Measurements from ENCODE around the gene ATAD3A.
"Not testable (repeated sequence)": the region's sequence is repeated elsewhere in the genome, so short reads cannot be mapped to it uniquely, and the experiment has no call there.

Gene ATAD3A

GRCh38 chr1:1511533-1512285, at the start of gene ATAD3A:
Gene ATAD3A (plus strand): TSS chr1:1512162. CDS start chr1:1512269, 107 bp downstream.
- Histone ChIP-seq H3K27ac (ENCODE audit: low read depth, low read length) (peak within 1 kb of the TSS; percentile 77), H3K9me3 (ENCODE audit: control insufficient read depth, insufficient read depth, low read depth, low read length) (no peaks in the 10 kb centered on the region), H3K9ac (ENCODE audit: low read length) (peak within 1 kb of the TSS; percentile 91), H3K36me3 (ENCODE audit: control insufficient read depth, insufficient read depth, low read length) (peaks cover 10% of the 10 kb centered on the region), H3K4me3 (ENCODE audit: low read depth, low read length) (peak within 1 kb of the TSS; percentile 80), H3K27me3 (ENCODE audit: control insufficient read depth, insufficient read depth, low read length) (no peaks in the 10 kb centered on the region), H3K4me1 (ENCODE audit: control insufficient read depth, insufficient read depth, low read length) (peaks cover 5% of the 10 kb centered on the region; the same call in 1 of the 2 replicates)

DNA sequence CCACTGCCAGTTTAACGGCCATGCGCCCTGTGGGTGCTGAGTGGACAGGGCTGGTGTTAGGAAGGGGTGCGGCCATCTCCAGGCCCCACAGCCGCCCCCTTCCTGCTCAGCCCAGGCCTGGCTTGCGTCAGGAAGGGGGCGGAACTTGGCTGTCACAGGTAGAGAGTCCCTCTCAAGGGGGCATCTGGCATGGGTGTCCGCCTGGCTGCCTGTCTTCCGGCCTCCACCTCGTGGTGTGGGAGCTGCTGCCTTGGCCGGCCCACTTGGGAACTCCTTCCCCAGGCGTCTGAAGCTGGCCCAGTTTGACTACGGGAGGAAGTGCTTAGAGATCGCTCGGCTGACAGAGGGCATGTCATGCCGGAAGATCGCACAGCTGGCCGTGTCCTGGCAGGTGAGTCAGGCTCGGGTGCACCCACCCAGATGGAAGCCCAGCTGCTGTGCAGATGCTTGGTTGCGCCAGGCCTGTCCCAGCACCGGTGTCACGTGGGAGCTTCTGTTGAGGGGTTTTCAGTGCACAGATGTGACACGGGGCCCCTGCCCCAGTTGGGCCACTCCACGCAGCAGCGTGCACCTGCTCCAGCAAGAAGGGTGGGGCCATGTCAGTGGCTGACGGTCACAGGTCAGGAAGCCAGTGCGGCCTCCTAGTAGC, 49.5 kb upstream of the ATAD3A start:
- no peaks in the 10 kb centered on the region for H3K4me1 ChIP-seq (ENCODE audit: control insufficient read depth, insufficient read depth, low read length)
- no peak overlapping the region for H3K9ac ChIP-seq (ENCODE audit: low read length)
- H3K4me3 ChIP-seq (ENCODE audit: low read depth, low read length) = no peak overlapping the region
- H3K27ac ChIP-seq (ENCODE audit: low read depth, low read length) = no peak overlapping the region
- no peaks in the 10 kb centered on the region for H3K27me3 ChIP-seq (ENCODE audit: control insufficient read depth, insufficient read depth, low read length)
- H3K36me3 ChIP-seq (ENCODE audit: control insufficient read depth, insufficient read depth, low read length) = no peaks in the 10 kb centered on the region
- H3K9me3 ChIP-seq (ENCODE audit: control insufficient read depth, insufficient read depth, low read depth, low read length) = no peaks in the 10 kb centered on the region

DNA sequence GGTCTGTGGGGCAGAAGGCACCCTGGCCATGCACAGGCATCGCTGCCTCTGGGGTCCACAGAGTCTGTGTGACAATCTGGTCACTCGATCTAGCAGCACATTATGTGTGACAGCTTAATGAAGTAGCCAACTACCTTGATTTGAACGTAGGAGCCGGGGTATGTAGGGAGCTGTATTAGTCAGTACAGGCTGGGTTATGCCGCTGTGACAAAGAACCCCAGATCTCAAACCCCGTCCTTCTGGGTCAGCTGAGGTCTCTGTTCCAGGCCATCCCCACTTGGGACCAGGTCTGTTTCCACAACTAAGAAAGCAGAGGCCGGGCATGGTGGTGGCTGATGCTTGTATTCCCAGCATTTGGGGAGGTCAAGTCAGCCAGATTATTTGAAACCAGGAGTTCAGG, 48.6 kb upstream of the ATAD3A start:
- H3K27me3 ChIP-seq (ENCODE audit: control insufficient read depth, insufficient read depth, low read length) = no peaks in the 10 kb centered on the region
- H3K4me1 ChIP-seq (ENCODE audit: control insufficient read depth, insufficient read depth, low read length) = no peaks in the 10 kb centered on the region
- H3K36me3 ChIP-seq (ENCODE audit: control insufficient read depth, insufficient read depth, low read length) = no peaks in the 10 kb centered on the region
- no peak overlapping the region for H3K9ac ChIP-seq (ENCODE audit: low read length)
- H3K4me3 ChIP-seq (ENCODE audit: low read depth, low read length) = no peak overlapping the region
- H3K9me3 ChIP-seq (ENCODE audit: control insufficient read depth, insufficient read depth, low read depth, low read length) = no peaks in the 10 kb centered on the region
- no peak overlapping the region for H3K27ac ChIP-seq (ENCODE audit: low read depth, low read length)

DNA sequence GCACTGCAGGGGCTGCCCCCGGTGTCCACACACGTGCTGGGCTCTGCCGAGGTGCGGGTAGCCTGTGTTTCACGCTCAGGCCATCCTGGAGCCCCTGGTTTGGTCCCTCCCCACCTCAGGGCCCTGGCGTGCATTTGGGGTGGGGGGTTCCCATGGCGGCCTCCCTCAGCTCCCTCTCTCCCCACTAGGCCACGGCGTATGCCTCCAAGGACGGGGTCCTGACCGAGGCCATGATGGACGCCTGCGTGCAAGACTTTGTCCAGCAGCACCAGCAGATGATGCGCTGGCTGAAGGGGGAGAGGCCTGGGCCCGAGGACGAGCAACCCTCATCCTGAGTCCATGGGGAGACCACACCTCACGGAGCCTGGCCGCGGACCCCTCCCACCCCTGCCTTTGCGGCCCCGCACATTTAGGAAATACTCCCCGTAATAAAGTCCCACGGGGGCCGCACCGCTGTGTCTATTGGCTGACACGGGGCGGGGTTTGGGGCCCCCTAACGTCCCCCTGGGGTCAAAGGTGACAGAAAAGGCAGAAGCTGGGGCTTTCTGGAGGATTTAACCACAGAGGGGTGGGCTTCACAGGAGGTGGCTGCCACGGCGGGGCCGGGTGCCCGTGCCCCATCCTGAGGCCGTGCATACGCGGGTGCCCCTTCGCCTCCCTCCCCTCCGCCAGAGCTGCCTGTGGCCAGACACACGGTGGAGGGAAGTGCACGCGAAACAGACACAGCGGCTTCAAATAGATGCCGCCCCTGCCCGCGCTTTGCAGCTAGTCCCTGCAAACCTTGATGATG, 43.6 kb upstream of the ATAD3A start:
- not testable (repeated sequence) for H3K27ac ChIP-seq (ENCODE audit: low read depth, low read length); H3K4me1 ChIP-seq (ENCODE audit: control insufficient read depth, insufficient read depth, low read length); H3K9ac ChIP-seq (ENCODE audit: low read length); H3K9me3 ChIP-seq (ENCODE audit: control insufficient read depth, insufficient read depth, low read depth, low read length); H3K4me3 ChIP-seq (ENCODE audit: low read depth, low read length); H3K36me3 ChIP-seq (ENCODE audit: control insufficient read depth, insufficient read depth, low read length); H3K27me3 ChIP-seq (ENCODE audit: control insufficient read depth, insufficient read depth, low read length)

- H3K27ac ChIP-seq (ENCODE audit: low read depth, low read length) = no peak overlapping the region; the same call in 1 of the 2 replicates
- no peaks in the 10 kb centered on the region for H3K9me3 ChIP-seq (ENCODE audit: control insufficient read depth, insufficient read depth, low read depth, low read length)
- no peaks in the 10 kb centered on the region; the same call in 1 of the 2 replicates for H3K36me3 ChIP-seq (ENCODE audit: control insufficient read depth, insufficient read depth, low read length)
- no peaks in the 10 kb centered on the region for H3K4me1 ChIP-seq (ENCODE audit: control insufficient read depth, insufficient read depth, low read length)
- peak overlapping the region; percentile 86 for H3K4me3 ChIP-seq (ENCODE audit: low read depth, low read length)
- H3K9ac ChIP-seq (ENCODE audit: low read length) = peak overlapping the region; percentile 81
- H3K27me3 ChIP-seq (ENCODE audit: control insufficient read depth, insufficient read depth, low read length) = no peaks in the 10 kb centered on the region
These were observed 41.2 kb upstream of the ATAD3A start for GRCh38 chr1:1470626-1471388.

DNA sequence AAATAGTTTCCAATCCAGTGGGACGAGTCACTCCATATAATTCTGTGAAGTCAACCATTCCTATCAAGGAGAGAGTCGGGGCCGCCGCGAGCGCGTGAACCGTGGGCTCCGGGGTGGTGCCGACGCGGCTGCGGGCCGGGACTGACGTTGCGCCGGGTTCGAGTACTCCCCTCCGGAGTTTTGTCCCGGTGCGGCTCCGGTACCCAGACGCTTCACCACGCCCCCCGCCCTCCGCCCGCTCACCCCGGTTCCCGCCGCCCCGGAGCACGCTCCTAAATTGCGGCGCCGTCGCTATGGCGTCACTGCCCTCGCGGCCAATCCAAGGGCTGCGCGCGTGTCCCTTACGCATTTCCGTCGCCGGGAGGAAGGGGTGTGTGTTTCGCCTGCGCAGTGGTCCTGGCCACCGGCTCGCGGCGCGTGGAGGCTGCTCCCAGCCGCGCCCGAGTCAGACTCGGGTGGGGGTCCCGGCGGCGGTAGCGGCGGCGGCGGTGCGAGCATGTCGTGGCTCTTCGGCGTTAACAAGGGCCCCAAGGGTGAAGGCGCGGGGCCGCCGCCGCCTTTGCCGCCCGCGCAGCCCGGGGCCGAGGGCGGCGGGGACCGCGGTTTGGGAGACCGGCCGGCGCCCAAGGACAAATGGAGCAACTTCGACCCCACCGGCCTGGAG, 40.4 kb upstream of the ATAD3A start, which contains the start of gene ATAD3B:
ATAD3B (plus strand) TSS at position 377 of the 664 bp plus-strand sequence; CDS start at position 497, 120 bp downstream.
- Histone ChIP-seq H3K9me3 (ENCODE audit: control insufficient read depth, insufficient read depth, low read depth, low read length) (no peaks in the 10 kb centered on the region), H3K36me3 (ENCODE audit: control insufficient read depth, insufficient read depth, low read length) (no peaks in the 10 kb centered on the region; the same call in 1 of the 2 replicates), H3K9ac (ENCODE audit: low read length) (peak within 1 kb of the TSS; percentile 81), H3K27me3 (ENCODE audit: control insufficient read depth, insufficient read depth, low read length) (no peaks in the 10 kb centered on the region), H3K4me1 (ENCODE audit: control insufficient read depth, insufficient read depth, low read length) (no peaks in the 10 kb centered on the region), H3K4me3 (ENCODE audit: low read depth, low read length) (peak within 1 kb of the TSS; percentile 86), H3K27ac (ENCODE audit: low read depth, low read length) (no peak within 1 kb of the TSS; the same call in 1 of the 2 replicates)

DNA sequence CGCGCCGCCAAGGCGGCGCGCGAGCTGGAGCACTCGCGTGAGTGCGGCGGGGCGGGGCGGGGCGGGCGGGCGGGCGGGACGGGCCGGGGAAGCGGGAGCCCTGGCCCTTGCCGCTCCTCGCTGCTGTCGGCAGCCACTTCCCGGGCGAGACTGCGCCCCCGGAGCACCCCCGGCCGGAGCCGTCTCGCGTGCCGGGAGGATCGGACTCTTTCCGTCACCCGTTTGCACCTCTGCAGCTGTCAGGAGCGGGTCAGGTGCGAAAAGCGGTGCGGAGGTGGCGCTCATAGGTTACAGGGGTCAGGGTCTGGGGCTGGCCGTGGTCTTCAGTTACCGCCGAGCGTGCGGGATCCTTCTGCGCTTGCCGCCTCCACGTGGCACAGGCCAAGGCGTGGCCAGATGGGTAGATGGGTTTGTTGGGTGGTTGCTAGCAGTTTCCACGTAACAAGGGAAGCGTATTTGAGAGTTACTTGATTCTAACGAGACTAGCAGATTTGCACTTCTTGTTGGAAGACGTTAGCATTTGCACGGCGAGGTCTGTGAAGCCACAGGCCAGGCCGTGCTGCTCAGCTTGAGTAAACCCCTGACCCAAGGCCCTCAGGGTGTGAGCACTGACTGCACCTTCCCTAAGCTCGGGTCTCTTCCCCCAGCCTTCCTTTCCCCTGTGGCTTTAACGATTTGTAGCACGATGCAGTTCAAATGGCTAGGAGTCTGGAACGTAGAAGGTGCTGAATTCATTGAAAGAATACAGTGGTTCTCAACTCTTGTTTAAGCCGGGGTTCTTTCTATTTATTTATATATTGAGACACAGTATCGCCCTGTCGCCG, 39.7 kb upstream of the ATAD3A start:
- H3K9me3 ChIP-seq (ENCODE audit: control insufficient read depth, insufficient read depth, low read depth, low read length); H3K4me1 ChIP-seq (ENCODE audit: control insufficient read depth, insufficient read depth, low read length); H3K27ac ChIP-seq (ENCODE audit: low read depth, low read length); H3K36me3 ChIP-seq (ENCODE audit: control insufficient read depth, insufficient read depth, low read length); H3K27me3 ChIP-seq (ENCODE audit: control insufficient read depth, insufficient read depth, low read length): not testable (repeated sequence)
- Histone ChIP-seq H3K4me3 (ENCODE audit: low read depth, low read length) (peak overlapping the region; percentile 72), H3K9ac (ENCODE audit: low read length) (peak overlapping the region; percentile 81)

DNA sequence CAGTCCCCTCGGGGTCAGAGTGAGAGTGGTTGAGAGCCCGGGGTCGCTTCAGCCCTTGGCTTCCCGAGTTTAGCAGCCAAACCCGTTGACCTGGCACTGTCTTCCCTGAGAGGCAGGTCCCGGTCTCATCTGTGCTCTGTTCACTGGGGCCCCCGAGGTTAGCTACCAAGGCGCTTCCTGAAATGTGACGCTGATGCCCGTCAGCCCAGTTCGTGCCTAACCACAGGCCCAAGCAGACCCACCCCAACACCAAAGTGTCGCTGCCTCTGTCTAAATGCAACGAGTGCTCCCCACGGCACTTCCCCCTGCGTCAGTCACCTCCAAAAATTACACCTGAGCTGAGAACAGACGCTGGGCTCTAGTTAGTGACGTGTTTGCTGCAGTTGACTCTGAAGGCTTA, 36.0 kb upstream of the ATAD3A start:
- not testable (repeated sequence) for H3K9ac ChIP-seq (ENCODE audit: low read length); H3K4me3 ChIP-seq (ENCODE audit: low read depth, low read length); H3K9me3 ChIP-seq (ENCODE audit: control insufficient read depth, insufficient read depth, low read depth, low read length); H3K27me3 ChIP-seq (ENCODE audit: control insufficient read depth, insufficient read depth, low read length); H3K4me1 ChIP-seq (ENCODE audit: control insufficient read depth, insufficient read depth, low read length); H3K27ac ChIP-seq (ENCODE audit: low read depth, low read length)
- H3K36me3 ChIP-seq (ENCODE audit: control insufficient read depth, insufficient read depth, low read length) = peaks cover 32% of the 10 kb centered on the region

DNA sequence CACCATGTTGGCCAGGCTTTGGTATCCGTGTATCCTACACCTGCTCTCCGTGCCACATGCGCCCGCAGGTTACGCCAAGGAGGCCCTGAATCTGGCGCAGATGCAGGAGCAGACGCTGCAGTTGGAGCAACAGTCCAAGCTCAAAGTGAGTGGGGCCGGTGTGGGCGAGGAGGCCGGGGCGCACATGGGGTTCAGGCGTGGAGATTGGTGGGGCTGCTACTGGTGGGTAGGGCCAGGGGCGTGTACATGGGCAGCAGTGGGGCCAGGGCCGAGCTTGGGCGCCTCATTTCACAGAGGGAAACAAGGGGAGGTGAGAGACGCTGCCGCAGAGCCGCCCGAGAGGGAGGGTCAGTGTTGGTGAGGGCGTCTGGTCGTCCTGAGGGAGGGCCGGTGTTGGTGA, 34.8 kb upstream of the ATAD3A start:
- Histone ChIP-seq H3K9me3 (ENCODE audit: control insufficient read depth, insufficient read depth, low read depth, low read length) (no peaks in the 10 kb centered on the region), H3K4me3 (ENCODE audit: low read depth, low read length) (no peak overlapping the region), H3K36me3 (ENCODE audit: control insufficient read depth, insufficient read depth, low read length) (peaks cover 38% of the 10 kb centered on the region), H3K4me1 (ENCODE audit: control insufficient read depth, insufficient read depth, low read length) (no peaks in the 10 kb centered on the region), H3K9ac (ENCODE audit: low read length) (no peak overlapping the region), H3K27me3 (ENCODE audit: control insufficient read depth, insufficient read depth, low read length) (no peaks in the 10 kb centered on the region), H3K27ac (ENCODE audit: low read depth, low read length) (no peak overlapping the region)
